Natural killer cell (primary cell): Measurements from ENCODE around the gene MFSD12. TPM values are rescaled to one million over a fixed set of nuclear protein-coding genes. Genes with fewer than 3 reads are reported as not detected.

Experiments
- ATAC-seq, 3 donors: fragments of 150-1000 bp in 2 of 3; fragments of 200-7000 bp in 1 of 3; cut with Tn5 transposase; 1 replicate in 1 of 3; 2 replicates in 2 of 3; pipeline ENCODE4 v1.10.0; 2021; ENCODE audit warnings: mild to moderate bottlenecking in 2 of 3, moderate library complexity in 2 of 3
- DNase-seq, 2 donors: peaks; one replicate each; pipeline versions ENCODE4 v3.0.0 to v3.0.0-alpha.2; 2013 to 2021; ENCODE audit warnings: mixed read lengths in 1 of 2
- H3K27ac ChIP-seq: one replicate; pipeline ENCODE4 v1.5.1; 2013; ENCODE audit warnings: mild to moderate bottlenecking, low read length
- H3K27me3 ChIP-seq: one replicate; pipeline ENCODE4 v1.6.1; 2013; ENCODE audit warnings: low read length; ENCODE audit not compliant: control insufficient read depth, insufficient read depth
- H3K36me3 ChIP-seq: one replicate; pipeline ENCODE4 v1.6.1; 2013; ENCODE audit warnings: low read length; ENCODE audit not compliant: control insufficient read depth, insufficient read depth
- H3K4me1 ChIP-seq: one replicate; pipeline ENCODE4 v1.6.1; 2013; ENCODE audit warnings: low read length; ENCODE audit not compliant: control insufficient read depth, insufficient read depth
- H3K4me3 ChIP-seq: one replicate; pipeline ENCODE4 v1.5.1; 2013; ENCODE audit warnings: low read length
- H3K9me3 ChIP-seq: one replicate; pipeline ENCODE4 v1.6.1; 2013; ENCODE audit warnings: low read length; ENCODE audit not compliant: control insufficient read depth, insufficient read depth
- H3K27ac Mint-ChIP-seq, 2 donors: one replicate each; pipeline ENCODE4 v1.8.0; 2022; ENCODE audit warnings: mild to moderate bottlenecking in 2 of 2, mixed read lengths in 2 of 2, moderate library complexity in 1 of 2
- H3K27me3 Mint-ChIP-seq, 2 donors: one replicate each; pipeline ENCODE4 v1.8.0; 2022; ENCODE audit warnings: low read depth in 2 of 2, mixed read lengths in 2 of 2
- H3K36me3 Mint-ChIP-seq: one replicate; pipeline ENCODE4 v1.8.0; 2022; ENCODE audit warnings: mixed read lengths
- H3K4me1 Mint-ChIP-seq, 2 donors: one replicate each; pipeline ENCODE4 v1.8.0; 2022; ENCODE audit warnings: mixed read lengths in 2 of 2
- H3K4me3 Mint-ChIP-seq: one replicate; pipeline ENCODE4 v1.8.0; 2022; ENCODE audit warnings: mild to moderate bottlenecking, moderate library complexity, mixed read lengths
- H3K9me3 Mint-ChIP-seq, 2 donors: one replicate each; pipeline ENCODE4 v1.8.0; 2022; ENCODE audit warnings: mixed read lengths in 2 of 2
- CTCF ChIP-seq: fragments of 200-600 bp; IDR thresholded peaks from one replicate; pipeline ENCODE4 v1.8.0; 2022; ENCODE audit warnings: antibody characterized with exemption
- WGBS: methylation state at CpG from one replicate; pipeline ENCODE4 v1.1.7; 2013; ENCODE audit warnings: missing lambda C conversion rate; ENCODE audit not compliant: insufficient coverage; 5-methylcytosine and 5-hydroxymethylcytosine counted together
- intact Hi-C: fragments of 100-400 bp; cut with micrococcal nuclease; formaldehyde crosslinking; loops from one replicate; pipeline ENCODE4 v1.14.2; 2022
- total RNA-seq, 4 donors: library from RNA; stranded (reverse); fragments of 120-200 nt in 1 of 4; gene quantifications; one replicate each; pipeline versions ENCODE4 v1.2.3 to v1.2.4, GENCODE V29; 2013 to 2022

MFSD12 gene
- total RNA-seq, 3 donors from 2014 or later (not counting 1 experiment from before 2014, with no cell fraction given), result 29.8 to 34.5 (median 33.6) TPM

DNA sequence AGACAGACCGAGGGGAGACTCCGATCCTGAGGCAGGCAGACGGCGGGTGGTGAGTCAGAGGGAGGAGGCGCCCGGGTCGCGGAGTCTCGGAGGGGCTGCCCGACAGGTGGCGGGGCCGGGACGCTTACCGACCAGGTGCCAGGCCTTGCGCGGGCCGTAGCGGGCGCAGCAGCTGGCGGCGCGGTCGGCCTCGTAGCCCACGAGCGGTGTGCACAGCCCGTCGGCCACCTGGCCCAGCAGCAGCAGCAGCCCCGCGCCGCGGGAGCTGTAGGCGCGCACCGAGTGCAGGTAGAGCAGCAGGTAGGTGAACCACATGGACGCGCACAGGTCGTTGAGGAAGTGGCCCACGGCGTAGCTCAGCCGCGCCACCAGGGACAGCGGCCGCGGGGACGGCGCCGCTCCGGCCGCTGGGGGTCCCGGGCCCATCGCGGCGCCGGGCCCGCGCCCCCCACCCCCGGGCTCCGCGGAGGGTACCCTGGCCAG lies 367 bp downstream of the MFSD12 start:
- Mint-ChIP-seq H3K9me3 (no peaks in the 10 kb centered on the region), H3K27ac (peak overlapping the region; percentile 83 to 98), H3K4me3 (peak overlapping the region; percentile 96), H3K4me1 (peaks cover 21 to 37% of the 10 kb centered on the region in 2 donors), H3K27me3 (no peaks in the 10 kb centered on the region), H3K36me3 (no peaks in the 10 kb centered on the region)
- Histone ChIP-seq H3K9me3 (no peaks in the 10 kb centered on the region), H3K4me1 (peaks cover 54% of the 10 kb centered on the region), H3K27ac (no peak overlapping the region), H3K36me3 (no peaks in the 10 kb centered on the region), H3K4me3 (peak overlapping the region; percentile 40), H3K27me3 (no peaks in the 10 kb centered on the region)
- intact Hi-C loops, result no loop called here
- WGBS, result under 1% methylated on average over 60 of the region's 60 CpGs
- DNase-seq, result peak; percentile 71 to 77
- ATAC-seq, result peak; percentile 22 to 50 (median 38)
- peak; percentile 11 for TF ChIP-seq CTCF

- H3K4me1 Mint-ChIP-seq, result peaks cover 21 to 42% of the 10 kb centered on the region in 2 donors
- H3K9me3 Mint-ChIP-seq, result no peaks in the 10 kb centered on the region
- no peak for TF ChIP-seq CTCF
- peaks cover 54% of the 10 kb centered on the region for H3K4me1 ChIP-seq
- no peaks in the 10 kb centered on the region for H3K36me3 ChIP-seq
- no peaks in the 10 kb centered on the region for H3K9me3 ChIP-seq
- no peak for DNase-seq
- no peaks in the 10 kb centered on the region for H3K27me3 ChIP-seq
- H3K27me3 Mint-ChIP-seq, result no peaks in the 10 kb centered on the region
- WGBS, result 29% methylated on average over 9 of the region's 9 CpGs
- H3K27ac Mint-ChIP-seq, result peak overlapping the region; percentile 82 to 98
- ATAC-seq, result no peak
- intact Hi-C loops, result no loop called here
- H3K27ac ChIP-seq, result no peak overlapping the region
- H3K4me3 Mint-ChIP-seq, result peak overlapping the region; percentile 96
- no peaks in the 10 kb centered on the region for H3K36me3 Mint-ChIP-seq
- H3K4me3 ChIP-seq, result peak overlapping the region; percentile 40
Observed at GRCh38 chr19:3556423-3556977, 886 bp downstream of the MFSD12 start.

DNA sequence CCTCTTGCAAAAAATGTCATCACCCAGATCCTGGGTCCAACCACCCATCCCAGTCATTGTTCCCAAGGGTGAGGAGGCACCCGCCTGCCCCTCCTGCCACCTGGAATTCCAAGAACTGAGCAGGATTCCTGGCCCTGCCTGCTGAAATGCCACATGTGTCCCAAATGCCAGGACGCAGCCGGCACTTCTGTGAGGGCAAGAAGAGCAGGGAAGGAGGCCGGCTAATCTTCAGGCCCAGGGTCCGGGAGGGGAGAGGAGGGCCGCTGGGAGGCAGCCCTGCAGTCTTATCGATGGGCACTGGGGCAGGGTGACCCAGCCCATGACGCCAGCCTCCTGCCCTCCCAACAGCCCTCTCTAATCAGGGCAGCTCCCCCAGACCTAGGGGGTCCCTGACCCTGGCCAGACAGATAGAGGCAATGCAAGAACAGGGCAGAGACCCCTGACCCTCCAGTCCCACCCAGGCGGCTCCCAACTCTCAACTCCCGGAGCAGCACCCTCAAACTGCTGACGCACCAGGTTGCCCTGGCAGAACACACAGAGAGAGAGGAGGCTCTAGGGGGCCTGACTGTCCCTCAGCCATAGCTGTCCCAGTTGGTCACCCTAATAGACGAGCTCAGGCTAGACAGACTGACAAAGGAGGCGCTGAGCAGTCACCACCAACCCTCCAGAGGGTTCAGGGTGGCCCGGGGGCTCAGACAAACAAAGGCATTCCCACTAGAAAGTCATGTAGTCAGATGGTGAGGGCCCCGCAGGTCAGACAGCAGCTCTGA lies 1.5 kb downstream of the MFSD12 start:
- no peaks in the 10 kb centered on the region for H3K27me3 ChIP-seq
- 85% methylated on average over 15 of the region's 15 CpGs for WGBS
- ATAC-seq (no peak), DNase-seq (no peak)
- no peak for TF ChIP-seq CTCF
- no peaks in the 10 kb centered on the region for H3K27me3 Mint-ChIP-seq
- no peaks in the 10 kb centered on the region for H3K36me3 Mint-ChIP-seq
- H3K4me3 Mint-ChIP-seq, result peak overlapping the region; percentile 96
- peaks cover under 1% of the 10 kb centered on the region for H3K36me3 ChIP-seq
- intact Hi-C loops, result no loop called here
- peaks cover 21 to 42% of the 10 kb centered on the region in 2 donors for H3K4me1 Mint-ChIP-seq
- no peaks in the 10 kb centered on the region for H3K9me3 ChIP-seq
- H3K4me3 ChIP-seq, result peak overlapping the region; percentile 40
- H3K27ac Mint-ChIP-seq, result peak overlapping the region; percentile 82 to 98
- no peaks in the 10 kb centered on the region for H3K9me3 Mint-ChIP-seq
- H3K4me1 ChIP-seq, result peaks cover 54% of the 10 kb centered on the region
- H3K27ac ChIP-seq, result no peak overlapping the region
